OCI-LY1 (cell line): ENCODE results near the gene SIGLEC15.

Experiments used
- CTCF ChIP-seq: fragments of 200-600 bp; sonication (generic), shearing (Covaris generic); IDR thresholded peaks from 2 replicates; pipeline ENCODE4 v1.5.1; 2017; ENCODE audit warnings: mild to moderate bottlenecking, antibody characterized with exemption, low read length, moderate library complexity, mixed read lengths
- EZH2 ChIP-seq: fragments of 200-600 bp; sonication (generic), shearing (Covaris generic); IDR thresholded peaks from 2 replicates; pipeline ENCODE4 v1.8.0; 2017; ENCODE audit warnings: borderline replicate concordance, mixed run types, mild to moderate bottlenecking, antibody characterized with exemption, low read length, moderate library complexity, mixed read lengths

- no peak for TF ChIP-seq CTCF
- TF ChIP-seq EZH2 = no peak
These were observed 38.6 kb downstream of the SIGLEC15 start for GRCh38 chr18:45864081-45864480.
